ENCODE data around the gene PYGL. TPM values are rescaled to one million over a fixed set of nuclear protein-coding genes. Genes with fewer than 3 reads are reported as not detected.
A peak's percentile ranks its signal among the peaks of the same experiment; 100 is the strongest.

PYGL gene
- total and polyA plus RNA-seq, 12 donors: 2.9 to 18.6 (median 5.4) TPM

DNA sequence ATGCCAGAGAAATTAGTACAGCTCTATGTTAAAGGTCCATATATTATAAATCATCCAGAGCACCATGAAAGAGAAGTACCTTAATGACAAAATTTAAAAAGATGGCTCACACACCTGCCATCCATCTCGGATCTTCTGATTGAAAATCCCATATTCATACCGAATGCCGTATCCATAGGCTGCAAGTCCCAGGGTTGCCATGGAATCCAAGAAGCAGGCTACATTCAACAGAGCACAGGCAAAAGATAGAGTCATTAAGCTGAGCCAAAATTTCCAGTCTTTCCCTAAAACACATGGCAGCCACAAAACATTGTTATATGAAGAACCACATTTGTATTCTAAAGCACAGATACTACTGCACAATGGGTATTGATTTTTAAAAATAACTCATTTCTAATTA lies 12.7 kb downstream of the PYGL start:
- 97 to 98% methylated on average over 3 of the region's 3 CpGs for WGBS, 2 donors

DNA sequence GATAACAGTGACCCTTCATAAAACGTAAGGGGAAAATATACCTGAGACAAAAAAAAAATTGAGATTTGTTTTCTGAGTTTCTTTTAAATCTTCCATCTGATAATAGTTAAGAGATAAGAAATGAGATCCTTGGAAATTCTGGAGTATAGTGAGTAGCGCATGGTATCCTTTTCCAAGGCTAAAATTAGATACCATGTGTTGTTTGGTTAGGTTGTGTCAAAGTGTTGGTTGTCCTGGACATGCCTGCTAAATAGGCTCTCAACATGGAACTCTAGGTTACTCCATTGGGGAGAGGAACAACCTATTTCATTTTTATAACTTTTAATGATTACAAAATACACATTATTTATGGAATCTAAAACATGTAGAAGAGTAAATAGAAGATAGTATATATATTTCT lies 14.8 kb downstream of the PYGL start:
- H3K27ac ChIP-seq: no peak overlapping the region
- H3K4me1 ChIP-seq: peaks cover 0 to 49% (median 0%) of the 10 kb centered on the region in 9 donors
- ATAC-seq: no peak
- H3K27me3 ChIP-seq: no peaks in the 10 kb centered on the region
- H3K9me3 ChIP-seq: no peaks in the 10 kb centered on the region
- WGBS, 2 donors: 84 to 92% methylated on average over 2 of the region's 2 CpGs
- peaks cover 0 to 57% (median 4%) of the 10 kb centered on the region in 9 donors for H3K36me3 ChIP-seq
- no peak for DNase-seq
- TF ChIP-seq, protein P1, sequence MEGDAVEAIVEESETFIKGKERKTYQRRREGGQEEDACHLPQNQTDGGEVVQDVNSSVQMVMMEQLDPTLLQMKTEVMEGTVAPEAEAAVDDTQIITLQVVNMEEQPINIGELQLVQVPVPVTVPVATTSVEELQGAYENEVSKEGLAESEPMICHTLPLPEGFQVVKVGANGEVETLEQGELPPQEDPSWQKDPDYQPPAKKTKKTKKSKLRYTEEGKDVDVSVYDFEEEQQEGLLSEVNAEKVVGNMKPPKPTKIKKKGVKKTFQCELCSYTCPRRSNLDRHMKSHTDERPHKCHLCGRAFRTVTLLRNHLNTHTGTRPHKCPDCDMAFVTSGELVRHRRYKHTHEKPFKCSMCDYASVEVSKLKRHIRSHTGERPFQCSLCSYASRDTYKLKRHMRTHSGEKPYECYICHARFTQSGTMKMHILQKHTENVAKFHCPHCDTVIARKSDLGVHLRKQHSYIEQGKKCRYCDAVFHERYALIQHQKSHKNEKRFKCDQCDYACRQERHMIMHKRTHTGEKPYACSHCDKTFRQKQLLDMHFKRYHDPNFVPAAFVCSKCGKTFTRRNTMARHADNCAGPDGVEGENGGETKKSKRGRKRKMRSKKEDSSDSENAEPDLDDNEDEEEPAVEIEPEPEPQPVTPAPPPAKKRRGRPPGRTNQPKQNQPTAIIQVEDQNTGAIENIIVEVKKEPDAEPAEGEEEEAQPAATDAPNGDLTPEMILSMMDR (IDR thresholded peaks at IDR 0.05): no peak
- intact Hi-C loops (cut with DNase I): no loop called here
- no peak overlapping the region for H3K4me3 ChIP-seq

More for the DNA sequence above, 12.7 kb downstream of the PYGL start:
- Histone ChIP-seq H3K27me3 (no peaks in the 10 kb centered on the region), H3K4me1 (peaks cover 0 to 41% (median 0%) of the 10 kb centered on the region in 9 donors), H3K27ac (no peak overlapping the region), H3K9me3 (no peaks in the 10 kb centered on the region), H3K4me3 (no peak overlapping the region), H3K36me3 (peaks cover 0 to 66% (median 4%) of the 10 kb centered on the region in 9 donors)
- DNase-seq: no peak
- intact Hi-C loops (cut with DNase I): no loop called here
- ATAC-seq: no peak
- TF ChIP-seq, protein P1 (IDR thresholded peaks at IDR 0.05): no peak

DNA sequence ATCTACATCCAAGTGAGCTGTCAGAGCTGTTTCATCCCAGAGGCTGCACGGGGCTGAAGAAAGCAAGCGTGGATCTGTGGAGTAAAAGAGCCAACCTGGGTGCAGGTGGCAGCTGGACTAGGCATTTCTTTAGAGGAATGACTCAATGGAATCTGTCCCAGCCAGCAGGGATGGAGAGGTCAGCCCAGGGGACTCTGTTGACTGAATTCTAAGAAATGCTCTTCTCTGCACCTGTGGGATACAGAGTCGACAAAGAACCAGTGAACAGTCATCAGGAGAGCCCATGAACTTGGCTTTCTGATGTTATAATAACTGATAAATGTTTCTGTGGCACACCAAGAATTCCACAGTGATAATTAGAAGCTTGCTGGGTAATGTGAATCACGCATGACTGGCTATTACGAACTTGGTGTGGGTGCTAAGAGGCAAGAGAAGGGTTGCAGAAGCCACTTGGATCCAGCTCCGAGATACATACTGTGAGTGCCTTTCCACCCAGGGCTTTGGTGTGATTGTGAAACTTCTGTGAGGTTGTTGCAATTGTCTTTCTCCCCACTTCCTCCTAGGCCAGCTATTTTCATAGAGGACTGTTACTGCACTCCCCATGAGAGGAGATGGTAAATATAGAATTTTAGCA lies 16.2 kb downstream of the PYGL start:
- H3K27me3 ChIP-seq: no peaks in the 10 kb centered on the region
- H3K27ac ChIP-seq: peak overlapping the region in 2 of 10 donors; percentile 38 to 83
- DNase-seq: peak in 1 of 2 donors; percentile 19
- peaks cover 0 to 48% (median 0%) of the 10 kb centered on the region in 9 donors for H3K4me1 ChIP-seq
- intact Hi-C loops (cut with DNase I): no loop called here
- ATAC-seq: peak in 6 of 8 donors; percentile 42 to 75 (median 59)
- WGBS, 2 donors: 93% methylated on average over 6 of the region's 6 CpGs
- no peaks in the 10 kb centered on the region for H3K9me3 ChIP-seq
- TF ChIP-seq, protein P1 (IDR thresholded peaks at IDR 0.05): no peak
- peaks cover 0 to 57% (median 4%) of the 10 kb centered on the region in 9 donors for H3K36me3 ChIP-seq
- no peak overlapping the region for H3K4me3 ChIP-seq

DNA sequence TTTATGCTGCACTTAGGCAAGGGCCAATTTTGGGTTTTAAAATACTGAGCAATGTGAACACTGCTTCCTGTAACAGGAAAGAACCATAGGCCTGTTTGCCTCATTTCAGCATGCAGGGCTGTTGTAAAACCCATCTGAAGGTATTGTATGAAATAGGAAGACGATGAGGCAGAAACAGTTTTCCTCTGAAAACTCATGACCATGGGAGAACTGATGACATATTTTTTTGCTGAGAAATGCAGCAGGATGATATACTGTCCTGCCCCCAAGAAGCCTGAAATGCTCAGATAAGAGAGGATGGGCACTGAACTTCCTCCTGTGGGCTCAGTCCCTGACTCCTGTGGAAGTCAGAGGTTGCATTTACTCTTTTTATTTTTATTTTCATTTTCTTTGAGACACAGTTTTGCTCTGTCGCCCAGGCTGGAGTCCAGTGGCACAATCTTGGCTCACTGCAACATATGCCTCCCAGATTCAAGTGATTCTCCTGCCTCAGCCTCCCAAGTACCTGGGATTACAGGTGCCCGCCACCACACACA lies 17.4 kb downstream of the PYGL start:
- Histone ChIP-seq H3K36me3 (peaks cover 0 to 63% (median 9%) of the 10 kb centered on the region in 9 donors), H3K27me3 (no peaks in the 10 kb centered on the region), H3K27ac (peak overlapping the region in 3 of 10 donors; percentile 38 to 83 (median 50)), H3K4me1 (peaks cover 0 to 38% (median 0%) of the 10 kb centered on the region in 9 donors), H3K4me3 (no peak overlapping the region), H3K9me3 (no peaks in the 10 kb centered on the region)
- no peak for DNase-seq
- WGBS, 2 donors: 76 to 81% methylated on average over 3 of the region's 3 CpGs
- ATAC-seq: peak in 7 of 8 donors; percentile 31 to 62 (median 48)
- TF ChIP-seq, protein P1 (IDR thresholded peaks at IDR 0.05): no peak
- intact Hi-C loops (cut with DNase I): no loop called here

Data from heart right ventricle (tissue), 16 donors.